Neural cell (in vitro differentiated cells): ENCODE data around the gene CDKAL1.

Source experiments
- CTCF ChIP-seq: fragments of 450-650 bp; IDR thresholded peaks from 2 replicates; pipeline ENCODE4 v1.5.1; 2014; ENCODE audit warnings: antibody characterized with exemption, mild to moderate bottlenecking, moderate library complexity; ENCODE audit not compliant: poor library complexity, severe bottlenecking
- EP300 ChIP-seq: fragments of 450-650 bp; conservative IDR thresholded peaks from 2 replicates; pipeline ENCODE4 v1.6.1; 2014; ENCODE audit warnings: antibody characterized with exemption, mild to moderate bottlenecking, moderate library complexity; ENCODE audit not compliant: poor library complexity, severe bottlenecking
- EZH2 ChIP-seq: fragments of 200-600, 300-800 bp; shearing (Covaris generic), sonication (generic); IDR thresholded peaks from 2 replicates; pipeline ENCODE4 v1.6.1; 2014; ENCODE audit warnings: antibody characterized with exemption, low read length, borderline replicate concordance, mild to moderate bottlenecking; ENCODE audit not compliant: insufficient read depth, poor library complexity, severe bottlenecking
- POLR2AphosphoS5 ChIP-seq: IDR thresholded peaks from 2 replicates; pipeline ENCODE4 v1.6.1; 2012
- RAD21 ChIP-seq: fragments of 450-650 bp; conservative IDR thresholded peaks from 2 replicates; pipeline ENCODE4 v1.6.1; 2014; ENCODE audit warnings: antibody characterized with exemption, mild to moderate bottlenecking, moderate library complexity
- REST ChIP-seq: IDR thresholded peaks from 2 replicates; pipeline ENCODE4 v1.6.1; 2012; ENCODE audit warnings: borderline replicate concordance
- SMC3 ChIP-seq: fragments of 450-650 bp; conservative IDR thresholded peaks from 2 replicates; pipeline ENCODE4 v1.6.1; 2014; ENCODE audit warnings: antibody characterized with exemption, mild to moderate bottlenecking, moderate library complexity; ENCODE audit not compliant: poor library complexity
- TAF1 ChIP-seq: IDR thresholded peaks from 2 replicates; pipeline ENCODE4 v1.6.1; 2012; ENCODE audit warnings: low read depth

- TF ChIP-seq EZH2, result no peak
- TF ChIP-seq CTCF, result no peak
- TF ChIP-seq SMC3, result no peak
- TF ChIP-seq REST, result no peak
- TF ChIP-seq TAF1, result no peak
- TF ChIP-seq RAD21, result no peak
- no peak for TF ChIP-seq POLR2AphosphoS5
- TF ChIP-seq EP300, result no peak
Observed at GRCh38 chr6:20712011-20712410, 177.8 kb downstream of the CDKAL1 start.
